Calu3 (cell line): ENCODE results near the gene TNFRSF11A. TPM values are rescaled to one million over a fixed set of nuclear protein-coding genes. Genes with fewer than 3 reads are reported as not detected.

Source experiments
- BruUV-seq: library from RNA; stranded (reverse); fragments of 400-500 nt; replicated peaks from 2 replicates; lab custom pipeline; 2021; lab: Mats Ljungman, UMichigan
- CTCF ChIA-PET: fragments of 300-600 bp; sonication (Branson Sonifier 250); formaldehyde crosslinking; loops from one replicate; lab custom pipeline; 2022; ENCODE audit warnings: antibody characterized with exemption; lab: Charles Lee
- DNase-seq: peaks from one replicate; pipeline ENCODE4 v3.0.0; 2022
- H3K27ac Mint-ChIP-seq: one replicate; pipeline ENCODE4 v1.8.0; 2022; ENCODE audit warnings: mixed read lengths; ENCODE audit not compliant: unreplicated experiment
- H3K27me3 Mint-ChIP-seq: one replicate; pipeline ENCODE4 v1.8.0; 2022; ENCODE audit warnings: mixed read lengths; ENCODE audit not compliant: unreplicated experiment
- H3K36me3 Mint-ChIP-seq: one replicate; pipeline ENCODE4 v1.8.0; 2022; ENCODE audit warnings: mild to moderate bottlenecking, moderate library complexity, mixed read lengths; ENCODE audit not compliant: insufficient read depth, unreplicated experiment
- H3K4me1 Mint-ChIP-seq: one replicate; pipeline ENCODE4 v1.8.0; 2022; ENCODE audit warnings: mild to moderate bottlenecking, low read depth, mixed read lengths; ENCODE audit not compliant: unreplicated experiment
- H3K4me3 Mint-ChIP-seq: one replicate; pipeline ENCODE4 v1.8.0; 2022; ENCODE audit warnings: mild to moderate bottlenecking, low read depth, moderate library complexity, mixed read lengths; ENCODE audit not compliant: unreplicated experiment
- H3K9me3 Mint-ChIP-seq: one replicate; pipeline ENCODE4 v1.8.0; 2022; ENCODE audit warnings: low read depth, mixed read lengths; ENCODE audit not compliant: unreplicated experiment
- intact Hi-C: fragments of 100-400 bp; cut with micrococcal nuclease; formaldehyde crosslinking; loops from one replicate; pipeline ENCODE4 v1.10.0; 2022; ENCODE audit not compliant: unreplicated experiment
- total RNA-seq: library from RNA; stranded (reverse); gene quantifications from 2 replicates; pipeline ENCODE4 v1.2.3, GENCODE V29; 2022
- TF ChIP-seq, protein P1 (sequence below): fragments of 200-600 bp; IDR thresholded peaks from one replicate; pipeline ENCODE4 v1.8.0; 2022; ENCODE audit warnings: antibody characterized with exemption; ENCODE audit not compliant: unreplicated experiment

The TNFRSF11A gene
- total RNA-seq, 1 experiment from 2014 or later: 94.6 TPM

DNA sequence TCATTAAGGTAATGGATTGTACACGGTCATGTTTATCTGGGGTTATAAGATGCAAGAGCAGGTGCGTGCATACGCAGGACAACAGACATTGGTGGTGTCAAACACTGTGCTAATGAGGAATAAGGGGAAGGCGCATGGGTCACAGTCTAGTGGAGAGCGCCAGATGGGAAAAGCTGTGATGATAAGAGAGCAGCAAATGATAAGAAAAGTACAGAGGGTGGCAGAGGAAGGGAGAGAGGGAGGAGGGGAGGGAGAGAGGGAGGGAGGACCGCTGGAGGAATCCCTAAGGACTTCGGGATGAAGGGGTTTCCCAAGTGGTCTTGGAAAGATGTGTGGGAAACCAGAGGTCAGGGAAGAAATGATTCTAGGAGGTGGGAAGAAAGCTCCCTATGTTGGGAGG, 2.9 kb downstream of the TNFRSF11A start:
- BruUV-seq: no TSS peak
- H3K36me3 Mint-ChIP-seq: peaks cover 70% of the 10 kb centered on the region
- TF ChIP-seq, protein P1, sequence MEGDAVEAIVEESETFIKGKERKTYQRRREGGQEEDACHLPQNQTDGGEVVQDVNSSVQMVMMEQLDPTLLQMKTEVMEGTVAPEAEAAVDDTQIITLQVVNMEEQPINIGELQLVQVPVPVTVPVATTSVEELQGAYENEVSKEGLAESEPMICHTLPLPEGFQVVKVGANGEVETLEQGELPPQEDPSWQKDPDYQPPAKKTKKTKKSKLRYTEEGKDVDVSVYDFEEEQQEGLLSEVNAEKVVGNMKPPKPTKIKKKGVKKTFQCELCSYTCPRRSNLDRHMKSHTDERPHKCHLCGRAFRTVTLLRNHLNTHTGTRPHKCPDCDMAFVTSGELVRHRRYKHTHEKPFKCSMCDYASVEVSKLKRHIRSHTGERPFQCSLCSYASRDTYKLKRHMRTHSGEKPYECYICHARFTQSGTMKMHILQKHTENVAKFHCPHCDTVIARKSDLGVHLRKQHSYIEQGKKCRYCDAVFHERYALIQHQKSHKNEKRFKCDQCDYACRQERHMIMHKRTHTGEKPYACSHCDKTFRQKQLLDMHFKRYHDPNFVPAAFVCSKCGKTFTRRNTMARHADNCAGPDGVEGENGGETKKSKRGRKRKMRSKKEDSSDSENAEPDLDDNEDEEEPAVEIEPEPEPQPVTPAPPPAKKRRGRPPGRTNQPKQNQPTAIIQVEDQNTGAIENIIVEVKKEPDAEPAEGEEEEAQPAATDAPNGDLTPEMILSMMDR: no peak
- peak overlapping the region; percentile 79 for H3K27ac Mint-ChIP-seq
- CTCF ChIA-PET: interaction anchor here (1.0 to 3.6 kb wide), 2 partner anchors 12 to 93 kb away, joined by 3 to 21 read pairs; no protein-coding TSS in a partner anchor
- H3K9me3 Mint-ChIP-seq: no peaks in the 10 kb centered on the region
- no peak for DNase-seq
- intact Hi-C loops: loop anchor here (2.0 to 5.0 kb wide), 2 partner anchors 93 to 389 kb away; partner anchors contain the start of gene PHLPP1
- H3K4me1 Mint-ChIP-seq: peaks cover 75% of the 10 kb centered on the region
- no peaks in the 10 kb centered on the region for H3K27me3 Mint-ChIP-seq
- peak overlapping the region; percentile 90 for H3K4me3 Mint-ChIP-seq

DNA sequence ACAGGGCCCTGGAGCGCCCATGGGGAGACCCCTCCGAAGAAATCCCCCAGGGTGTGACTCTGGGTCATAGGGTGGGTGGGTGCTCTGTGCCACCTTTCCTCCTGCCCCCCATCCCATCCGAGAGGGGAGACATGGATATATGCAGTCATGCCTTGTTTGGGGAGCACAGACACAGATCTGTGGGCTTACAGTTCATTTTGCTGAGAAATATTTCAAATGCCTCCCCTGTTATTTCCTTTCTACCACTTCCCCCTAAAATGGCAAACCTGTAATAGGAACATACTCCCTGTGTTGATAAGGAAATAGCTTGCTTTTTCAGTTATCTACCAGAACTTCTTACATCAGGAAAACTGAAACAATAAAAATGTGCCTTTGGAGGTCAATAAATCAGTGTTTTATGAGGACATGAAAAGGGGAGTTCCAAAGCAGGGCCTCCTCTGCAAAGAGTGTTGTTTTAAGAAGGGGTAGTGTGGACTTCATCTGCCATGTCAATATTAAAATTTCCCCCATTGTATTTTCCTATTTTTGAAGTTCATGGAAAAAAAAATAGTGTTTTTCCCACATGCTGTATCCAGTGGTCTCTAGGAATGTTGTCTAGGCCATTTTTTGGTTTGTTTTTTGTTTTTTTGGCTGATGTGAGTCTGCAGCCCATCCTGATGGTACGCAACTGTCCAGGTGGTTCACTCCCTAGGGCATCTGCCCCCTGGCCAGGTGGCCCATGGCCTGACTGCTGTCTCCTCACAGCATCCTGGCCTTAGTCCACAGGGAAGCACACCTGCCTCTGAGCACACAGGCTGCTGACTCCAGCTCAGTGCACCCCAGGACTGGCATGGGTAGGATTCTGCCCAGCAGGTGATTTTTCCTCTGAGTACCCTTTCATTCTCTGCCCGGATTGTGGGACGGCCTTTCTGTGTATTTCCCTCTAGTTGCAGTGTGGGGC, 3.7 kb downstream of the TNFRSF11A start:
- intact Hi-C loops: loop anchor here (2.0 to 5.0 kb wide), 2 partner anchors 92 to 388 kb away; partner anchors contain the start of gene PHLPP1
- no peak for DNase-seq
- Mint-ChIP-seq H3K9me3 (no peaks in the 10 kb centered on the region), H3K36me3 (peaks cover 68% of the 10 kb centered on the region), H3K27me3 (no peaks in the 10 kb centered on the region), H3K4me1 (peaks cover 74% of the 10 kb centered on the region), H3K27ac (peak overlapping the region; percentile 79), H3K4me3 (peak overlapping the region; percentile 90)
- TSS peak; percentile 96 for BruUV-seq
- CTCF ChIA-PET: interaction anchor here (1.0 to 3.6 kb wide), 4 partner anchors 11 to 386 kb away, joined by 3 to 21 read pairs (median 6); no protein-coding TSS in a partner anchor
- TF ChIP-seq, protein P1: no peak

DNA sequence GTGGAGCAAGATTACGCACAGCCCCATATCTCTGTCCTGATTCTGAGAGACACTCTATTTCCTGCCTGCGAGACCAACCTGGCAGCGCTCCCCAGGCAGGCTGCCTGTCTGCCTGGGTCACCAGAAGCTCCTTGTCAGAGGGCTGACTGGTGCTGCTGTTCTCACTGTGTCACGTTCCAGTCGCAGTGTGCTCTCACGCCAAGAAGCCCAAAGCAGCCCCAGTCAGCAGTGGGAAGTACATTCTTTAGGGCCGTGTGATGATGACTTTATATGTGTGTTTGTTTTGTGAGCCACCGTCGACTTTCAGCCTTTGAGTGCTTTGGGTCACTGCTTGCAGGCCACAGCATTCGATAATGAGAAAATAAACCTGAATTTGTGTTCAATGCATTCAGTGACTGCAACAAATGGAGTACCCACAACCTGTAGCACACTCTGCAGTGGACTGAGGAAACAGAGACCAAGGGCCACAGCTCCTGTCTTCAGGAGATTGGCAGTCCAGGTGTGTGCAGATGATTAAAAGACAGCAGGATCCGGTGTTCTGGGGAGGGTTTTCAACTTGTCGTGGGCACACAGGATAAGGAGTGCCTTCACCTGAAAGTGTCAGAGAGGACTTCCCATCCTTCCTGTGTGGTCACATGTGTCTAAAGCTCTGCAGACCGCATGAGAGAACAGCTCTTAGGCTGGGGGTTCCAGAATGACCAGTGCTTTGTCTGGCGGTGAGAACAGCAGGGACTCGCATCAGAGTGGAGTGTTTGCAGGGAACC, 4.8 kb downstream of the TNFRSF11A start:
- Mint-ChIP-seq H3K36me3 (peaks cover 68% of the 10 kb centered on the region), H3K27ac (peak overlapping the region; percentile 79), H3K9me3 (no peaks in the 10 kb centered on the region), H3K4me1 (peaks cover 72% of the 10 kb centered on the region), H3K4me3 (peak overlapping the region; percentile 90), H3K27me3 (no peaks in the 10 kb centered on the region)
- no TSS peak for BruUV-seq
- TF ChIP-seq, protein P1: no peak
- DNase-seq: peak; percentile 74
- intact Hi-C loops: loop anchor here (2.0 to 5.0 kb wide), 3 partner anchors 91 to 387 kb away; partner anchors contain the start of gene PHLPP1
- CTCF ChIA-PET: interaction anchor here (0.9 to 3.6 kb wide), 6 partner anchors 10 to 385 kb away, joined by 3 to 21 read pairs (median 4); no protein-coding TSS in a partner anchor

DNA sequence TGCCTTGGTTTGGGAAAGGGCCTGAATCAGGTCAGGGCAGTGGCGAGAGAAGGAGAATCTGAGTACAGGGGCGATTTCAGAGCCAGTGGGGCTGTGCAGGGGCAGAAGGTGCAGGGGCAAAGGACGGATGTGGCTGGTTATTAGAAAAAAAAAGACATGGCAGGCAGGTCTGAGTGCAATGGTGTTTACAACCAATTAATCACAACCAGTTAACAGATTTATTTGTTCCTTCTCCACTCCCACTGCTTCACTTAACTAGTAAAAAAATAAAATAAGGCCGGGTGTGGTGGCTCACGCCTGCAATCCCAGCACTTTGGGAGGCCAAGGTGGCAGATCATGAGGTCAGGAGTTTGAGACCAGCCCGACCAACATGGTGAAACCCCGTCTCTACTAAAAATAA, 5.5 kb downstream of the TNFRSF11A start:
- no peaks in the 10 kb centered on the region for H3K9me3 Mint-ChIP-seq
- H3K27me3 Mint-ChIP-seq: no peaks in the 10 kb centered on the region
- TF ChIP-seq, protein P1: no peak
- intact Hi-C loops: loop anchor here (5.0 kb wide), 1 partner anchor 197 kb away; no protein-coding TSS in a partner anchor
- no peak for DNase-seq
- CTCF ChIA-PET: interaction anchor here (1.0 to 3.6 kb wide), 2 partner anchors 9 to 90 kb away, joined by 4 to 21 read pairs; no protein-coding TSS in a partner anchor
- H3K36me3 Mint-ChIP-seq: peaks cover 70% of the 10 kb centered on the region
- peak overlapping the region; percentile 79 for H3K27ac Mint-ChIP-seq
- BruUV-seq: no TSS peak
- peaks cover 78% of the 10 kb centered on the region for H3K4me1 Mint-ChIP-seq
- peak overlapping the region; percentile 90 for H3K4me3 Mint-ChIP-seq
